A549 (cell line): Measurements from ENCODE around the gene TBC1D4. TPM values are rescaled to one million over a fixed set of nuclear protein-coding genes. Genes with fewer than 3 reads are reported as not detected.

Experiments used
- ATAC-seq, 2 experiments: fragments of 200-7000 bp in 1 of 2; fragments of >200 bp in 1 of 2; cut with Nextera tagmentation in 1 of 2; cut with Tn5 transposase in 1 of 2; 3 replicates each; pipeline versions ENCODE4 v1.8.0 to v1.9.1; 2018 to 2020; ENCODE audit warnings: mild to moderate bottlenecking in 1 of 2, moderate library complexity in 1 of 2
- CTCF ChIA-PET: fragments of 300-600 bp; sonication (Branson Sonifier 250); formaldehyde crosslinking; extraction: SDS; loops from one replicate; lab custom pipeline; 2021; ENCODE audit warnings: antibody characterized with exemption, inconsistent platforms; lab: Yijun Ruan, JAX
- POLR2A ChIA-PET: fragments of 350-600 bp; formaldehyde crosslinking; extraction: SDS; loops from one replicate; lab custom pipeline; 2021; ENCODE audit warnings: antibody characterized with exemption, inconsistent platforms; lab: Yijun Ruan, JAX
- DNase-seq, 2 experiments: peaks; one replicate each; pipeline versions ENCODE4 v3.0.0 to v3.0.0-alpha.2; 2011 to 2016; ENCODE audit warnings: low read depth in 1 of 2, low spot score in 1 of 2
- FAIRE-seq: peaks from 2 replicates; lab custom pipeline; 2011; peaks lifted over from hg19 to GRCh38; lab: Jason Lieb, UNC
- H3K27ac ChIP-seq, 2 experiments: fragments of >200 bp; sonication (Bioruptor Twin); formaldehyde crosslinking; 3 replicates each; pipeline ENCODE4 v1.5.1; 2016 to 2017
- H3K4me1 ChIP-seq: fragments of >200 bp; sonication (Bioruptor Twin); formaldehyde crosslinking; 3 replicates; pipeline ENCODE4 v1.6.1; 2016
- H3K4me2 ChIP-seq: fragments of >200 bp; sonication (Bioruptor Twin); formaldehyde crosslinking; 3 replicates; pipeline ENCODE4 v1.6.1; 2016
- H3K4me3 ChIP-seq: fragments of >200 bp; sonication (Bioruptor Twin); formaldehyde crosslinking; 3 replicates; pipeline ENCODE4 v1.5.1; 2016
- H3K9me3 ChIP-seq: fragments of >200 bp; sonication (Bioruptor Twin); formaldehyde crosslinking; 3 replicates; pipeline ENCODE4 v1.6.1; 2016
- BHLHE40 ChIP-seq: IDR thresholded peaks from 2 replicates; pipeline ENCODE4 v1.6.1; 2012; ENCODE audit warnings: low read depth, low read length, inconsistent platforms
- CBX2 ChIP-seq: fragments of 200-600 bp; sonication (generic); IDR thresholded peaks from 2 replicates; pipeline ENCODE4 v1.6.1; 2016; ENCODE audit warnings: low read depth, mild to moderate bottlenecking, borderline replicate concordance
- EHMT2 ChIP-seq: fragments of 200-600 bp; sonication (generic); IDR thresholded peaks from 2 replicates; pipeline ENCODE4 v1.6.1; 2016; ENCODE audit warnings: antibody characterized with exemption, low read depth, mild to moderate bottlenecking, moderate library complexity
- EP300 ChIP-seq, 2 experiments: fragments of >200 bp; sonication (Bioruptor Twin); formaldehyde crosslinking; IDR thresholded peaks; 2 replicates in 1 of 2; 3 replicates in 1 of 2; pipeline ENCODE4 v1.6.1; 2016 to 2017
- FOSL2 ChIP-seq, 2 experiments: fragments of 450-650 bp in 1 of 2; fragments of >200 bp in 1 of 2; sonication (Bioruptor Twin) in 1 of 2; formaldehyde crosslinking; IDR thresholded peaks; 2 replicates each; pipeline versions ENCODE4 v1.5.0 to v1.6.1; 2016 to 2020; ENCODE audit warnings: mild to moderate bottlenecking in 1 of 2, moderate library complexity in 1 of 2
- HDAC2 ChIP-seq: fragments of 200-600 bp; sonication (generic); IDR thresholded peaks from 2 replicates; pipeline ENCODE4 v1.6.1; 2016
- HEYL ChIP-seq: fragments of 250-450 bp; sonication (Bioruptor Pico); IDR thresholded peaks from 2 replicates; pipeline ENCODE4 v1.8.0; 2021; ENCODE audit warnings: mild to moderate bottlenecking, moderate library complexity
- HMGXB4 ChIP-seq: fragments of 250-450 bp; sonication (Bioruptor Pico); IDR thresholded peaks from 2 replicates; pipeline ENCODE4 v1.5.0; 2021; ENCODE audit warnings: mild to moderate bottlenecking, moderate library complexity, borderline replicate concordance
- JUNB ChIP-seq: fragments of >200 bp; sonication (Bioruptor Twin); formaldehyde crosslinking; IDR thresholded peaks from 2 replicates; pipeline ENCODE4 v1.6.1; 2016
- MAFK ChIP-seq: fragments of 450-650 bp; IDR thresholded peaks from 2 replicates; pipeline ENCODE4 v1.6.1; 2014; ENCODE audit not compliant: partially characterized antibody
- MYC ChIP-seq: IDR thresholded peaks from 2 replicates; pipeline ENCODE4 v1.6.1; 2012; ENCODE audit warnings: mild to moderate bottlenecking, inconsistent platforms, low read length, improper control_type of control experiment, borderline replicate concordance
- NFE2L2 ChIP-seq: fragments of 150-350 bp; conservative IDR thresholded peaks from 2 replicates; pipeline ENCODE4 v1.6.1; 2014; ENCODE audit warnings: low read length
- NR3C1 ChIP-seq: fragments of >200 bp; sonication (Bioruptor Twin); formaldehyde crosslinking; IDR thresholded peaks from 3 replicates; pipeline ENCODE4 v1.6.1; 2017
- PBX3 ChIP-seq: IDR thresholded peaks from 2 replicates; pipeline ENCODE4 v1.6.1; 2012
- POLR2A ChIP-seq: IDR thresholded peaks from 2 replicates; pipeline ENCODE4 v1.6.1; 2012; ENCODE audit warnings: mild to moderate bottlenecking, low read length
- RFX5 ChIP-seq: fragments of 450-650 bp; IDR thresholded peaks from 2 replicates; pipeline ENCODE4 v1.7.1; 2014; ENCODE audit warnings: antibody characterized with exemption, mild to moderate bottlenecking, moderate library complexity
- SMC3 ChIP-seq: fragments of >200 bp; sonication (Bioruptor Twin); formaldehyde crosslinking; IDR thresholded peaks from 3 replicates; pipeline ENCODE4 v1.6.1; 2018; ENCODE audit warnings: inconsistent platforms
- TP53 ChIP-seq: fragments of 250-450 bp; sonication (Bioruptor Pico); IDR thresholded peaks from 2 replicates; pipeline ENCODE4 v1.5.0; 2021; ENCODE audit warnings: mild to moderate bottlenecking, moderate library complexity
- whole genome bisulfite sequencing: methylation state at CpG from one replicate; pipeline ENCODE4 v1.1.6; 2017; ENCODE audit errors: missing lambda C conversion rate; 5-methylcytosine and 5-hydroxymethylcytosine counted together
- polyA plus RNA-seq, 4 experiments: library from polyadenylated mRNA; depleted of rRNA in 3 of 4; stranded (reverse); fragments of >200 nt; fragmentation: RNase III in 1 of 4; extraction: RNeasy Plus Mini Kit Qiagen cat#74134 plus additional on column Dnase treatment in 1 of 4; gene quantifications; 2 replicates in 3 of 4; 3 replicates in 1 of 4; pipeline ENCODE4 v1.2.3, GENCODE V29; 2011 to 2017
- TF ChIP-seq, protein P1 (sequence below): IDR thresholded peaks from 2 replicates; pipeline ENCODE4 v1.6.1; 2012
- TF ChIP-seq, protein P2 (sequence below): fragments of 200-600 bp; sonication (generic); IDR thresholded peaks from 2 replicates; pipeline ENCODE4 v1.6.1; 2016; ENCODE audit warnings: antibody characterized with exemption, mild to moderate bottlenecking, moderate library complexity

Gene TBC1D4
- polyA plus RNA-seq, 2 of the 4 experiments (the other 2 are of a cell fraction) = 9.5 to 12.5 TPM

DNA sequence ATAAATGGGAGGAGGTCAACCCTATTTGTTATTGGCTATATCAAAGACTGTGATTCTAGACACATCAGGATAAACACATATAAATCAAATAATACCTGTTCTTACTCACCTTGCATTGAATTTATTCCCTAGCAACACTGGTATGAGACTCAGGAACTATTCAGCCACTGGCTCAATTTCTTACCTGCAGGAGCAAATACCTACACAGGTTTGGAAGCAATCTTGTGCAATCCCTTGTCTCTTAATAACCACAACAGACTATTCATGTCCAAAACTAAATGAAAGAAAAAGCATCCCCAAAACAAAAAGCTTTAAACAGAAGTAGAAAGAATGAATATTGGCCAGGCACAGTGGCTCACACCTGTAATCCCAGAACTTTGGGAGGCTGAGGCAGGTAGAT is 55.5 kb downstream of the TBC1D4 start:
- POLR2A ChIA-PET = no interaction called here
- Histone ChIP-seq H3K4me1 (no peaks in the 10 kb centered on the region), H3K27ac (no peak overlapping the region)
- TF ChIP-seq HDAC2 (no peak), MAFK (no peak), PBX3 (no peak), MYC (no peak), FOSL2 (IDR thresholded peaks at IDR 0.05) (no peak), FOSL2 (CRISPR knock-in tag; IDR thresholded peaks at IDR 0.05) (no peak), CBX2 (no peak), HEYL (no peak), TP53 (CRISPR knock-in tag) (no peak), SMC3 (no peak), NR3C1 (no peak)
- TF ChIP-seq, protein P1, sequence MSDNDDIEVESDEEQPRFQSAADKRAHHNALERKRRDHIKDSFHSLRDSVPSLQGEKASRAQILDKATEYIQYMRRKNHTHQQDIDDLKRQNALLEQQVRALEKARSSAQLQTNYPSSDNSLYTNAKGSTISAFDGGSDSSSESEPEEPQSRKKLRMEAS = no peak
- TF ChIP-seq, protein P2, sequence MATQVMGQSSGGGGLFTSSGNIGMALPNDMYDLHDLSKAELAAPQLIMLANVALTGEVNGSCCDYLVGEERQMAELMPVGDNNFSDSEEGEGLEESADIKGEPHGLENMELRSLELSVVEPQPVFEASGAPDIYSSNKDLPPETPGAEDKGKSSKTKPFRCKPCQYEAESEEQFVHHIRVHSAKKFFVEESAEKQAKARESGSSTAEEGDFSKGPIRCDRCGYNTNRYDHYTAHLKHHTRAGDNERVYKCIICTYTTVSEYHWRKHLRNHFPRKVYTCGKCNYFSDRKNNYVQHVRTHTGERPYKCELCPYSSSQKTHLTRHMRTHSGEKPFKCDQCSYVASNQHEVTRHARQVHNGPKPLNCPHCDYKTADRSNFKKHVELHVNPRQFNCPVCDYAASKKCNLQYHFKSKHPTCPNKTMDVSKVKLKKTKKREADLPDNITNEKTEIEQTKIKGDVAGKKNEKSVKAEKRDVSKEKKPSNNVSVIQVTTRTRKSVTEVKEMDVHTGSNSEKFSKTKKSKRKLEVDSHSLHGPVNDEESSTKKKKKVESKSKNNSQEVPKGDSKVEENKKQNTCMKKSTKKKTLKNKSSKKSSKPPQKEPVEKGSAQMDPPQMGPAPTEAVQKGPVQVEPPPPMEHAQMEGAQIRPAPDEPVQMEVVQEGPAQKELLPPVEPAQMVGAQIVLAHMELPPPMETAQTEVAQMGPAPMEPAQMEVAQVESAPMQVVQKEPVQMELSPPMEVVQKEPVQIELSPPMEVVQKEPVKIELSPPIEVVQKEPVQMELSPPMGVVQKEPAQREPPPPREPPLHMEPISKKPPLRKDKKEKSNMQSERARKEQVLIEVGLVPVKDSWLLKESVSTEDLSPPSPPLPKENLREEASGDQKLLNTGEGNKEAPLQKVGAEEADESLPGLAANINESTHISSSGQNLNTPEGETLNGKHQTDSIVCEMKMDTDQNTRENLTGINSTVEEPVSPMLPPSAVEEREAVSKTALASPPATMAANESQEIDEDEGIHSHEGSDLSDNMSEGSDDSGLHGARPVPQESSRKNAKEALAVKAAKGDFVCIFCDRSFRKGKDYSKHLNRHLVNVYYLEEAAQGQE = no peak
- TF ChIP-seq, all 56 proteins: peak for 0
- no peak overlapping the region for H3K4me3 ChIP-seq
- ATAC-seq (no peak), DNase-seq (no peak), FAIRE-seq (no peak)
- no peaks in the 10 kb centered on the region for H3K9me3 ChIP-seq
- H3K4me2 ChIP-seq = no peak overlapping the region
- CTCF ChIA-PET = interaction anchor here (0.6 kb wide), 1 partner anchor 476 kb away, joined by 3 read pairs; no protein-coding TSS in a partner anchor

- Histone ChIP-seq H3K4me1 (no peaks in the 10 kb centered on the region), H3K27ac (no peak overlapping the region), H3K9me3 (no peaks in the 10 kb centered on the region)
- ChIA-PET CTCF (no interaction called here), POLR2A (no interaction called here)
- TF ChIP-seq EP300 (IDR thresholded peaks at IDR 0.05) = no peak
- TF ChIP-seq JUNB = no peak
- TF ChIP-seq POLR2A = no peak
- TF ChIP-seq, all 56 proteins: peak for 0
- Histone ChIP-seq H3K4me2 (no peak overlapping the region), H3K4me3 (no peak overlapping the region)
- 80% methylated on average over 3 of the region's 3 CpGs for WGBS
- DNase-seq (no peak), ATAC-seq (no peak), FAIRE-seq (no peak)
These were observed 56.6 kb downstream of the TBC1D4 start for GRCh38 chr13:75425216-75426009.

DNA sequence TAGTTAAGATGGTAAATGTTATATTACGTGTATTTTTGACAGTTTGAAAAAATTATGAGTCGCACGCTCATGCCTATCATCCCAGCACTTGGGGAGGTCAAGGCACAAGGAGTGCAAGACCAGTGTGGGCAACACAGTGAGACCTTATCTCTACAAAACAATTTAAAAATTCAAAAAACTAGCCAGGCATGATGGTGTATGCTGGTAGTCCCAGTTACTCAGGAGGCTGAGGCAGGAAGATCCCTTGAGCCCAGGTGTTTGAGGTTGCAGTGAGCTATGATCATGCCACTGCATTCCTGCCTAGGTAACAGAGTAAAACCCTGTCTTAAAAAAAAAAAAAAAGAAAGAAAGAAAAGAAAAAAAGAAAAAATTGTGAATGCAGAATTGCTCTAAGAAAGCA is 58.0 kb downstream of the TBC1D4 start:
- DNase-seq (no peak), ATAC-seq (no peak), FAIRE-seq (no peak)
- CTCF ChIA-PET = no interaction called here
- Histone ChIP-seq H3K9me3 (no peaks in the 10 kb centered on the region), H3K27ac (no peak overlapping the region), H3K4me2 (no peak overlapping the region), H3K4me3 (no peak overlapping the region), H3K4me1 (peaks cover 5% of the 10 kb centered on the region; the same call in 1 of the 3 replicates)
- no peak for TF ChIP-seq RFX5
- no peak for TF ChIP-seq NFE2L2
- TF ChIP-seq BHLHE40 = no peak
- TF ChIP-seq EHMT2 = no peak
- no peak for TF ChIP-seq HMGXB4 (CRISPR knock-in tag)
- POLR2A ChIA-PET = no interaction called here
- 94% methylated on average over 3 of the region's 3 CpGs for WGBS
